ENCODE results near the gene TCEAL5. TPM values are rescaled to one million over a fixed set of nuclear protein-coding genes. Genes with fewer than 3 reads are reported as not detected.

TCEAL5 gene
- total RNA-seq, 4 donors from 2014 or later = 0.64 TPM; not detected in 3

GRCh38 chrX:103304705-103305104 is 28.2 kb upstream of the TCEAL5 start:
- DNase-seq = no peak
- in situ Hi-C loops (cut with MboI; ENCODE audit: low pct_ligation_motif_present in 1 of 4, low pct_unique_long_range_greater_than_20kb in 1 of 4, low sequenced_read_pairs in 3 of 4) (no loop called here), intact Hi-C loops (cut with DNase I; ENCODE audit: low total_unique reads) (no loop called here)
- Histone ChIP-seq H3K27me3 (no peaks in the 10 kb centered on the region), H3K27ac (no peak overlapping the region), H3K9me3 (no peaks in the 10 kb centered on the region), H3K4me1 (no peaks in the 10 kb centered on the region), H3K4me3 (no peak overlapping the region), H3K36me3 (no peaks in the 10 kb centered on the region)
- TF ChIP-seq CTCF (IDR thresholded peaks at IDR 0.05) (no peak), POLR2A (IDR thresholded peaks at IDR 0.05) (no peak), EP300 (IDR thresholded peaks at IDR 0.05; ENCODE audit: low read depth) (no peak), POLR2AphosphoS5 (IDR thresholded peaks at IDR 0.05) (no peak)

GRCh38 chrX:103293118-103293517 is 16.6 kb upstream of the TCEAL5 start:
- no peak overlapping the region for H3K4me3 ChIP-seq
- intact Hi-C loops (cut with DNase I; ENCODE audit: low total_unique reads) = no loop called here
- TF ChIP-seq CTCF (IDR thresholded peaks at IDR 0.05) (no peak), POLR2AphosphoS5 (IDR thresholded peaks at IDR 0.05) (no peak), POLR2A (IDR thresholded peaks at IDR 0.05) (no peak), EP300 (IDR thresholded peaks at IDR 0.05; ENCODE audit: low read depth) (no peak)
- no peaks in the 10 kb centered on the region for H3K27me3 ChIP-seq
- no peaks in the 10 kb centered on the region for H3K4me1 ChIP-seq
- in situ Hi-C loops (cut with MboI; ENCODE audit: low pct_ligation_motif_present in 1 of 4, low pct_unique_long_range_greater_than_20kb in 1 of 4, low sequenced_read_pairs in 3 of 4) = no loop called here
- 73% methylated on average over 2 of the region's 2 CpGs; no CpG with 5 or more reads in 1 of the 2 donors for WGBS, 2 donors (ENCODE audit: low coverage in 1 of 2)
- no peak overlapping the region for H3K27ac ChIP-seq
- H3K9me3 ChIP-seq = no peaks in the 10 kb centered on the region
- no peaks in the 10 kb centered on the region for H3K36me3 ChIP-seq
- no peak for DNase-seq

GRCh38 chrX:103279624-103280023 is 3.1 kb upstream of the TCEAL5 start:
- Histone ChIP-seq H3K9me3 (no peaks in the 10 kb centered on the region), H3K27ac (no peak overlapping the region), H3K36me3 (no peaks in the 10 kb centered on the region), H3K4me3 (no peak overlapping the region), H3K27me3 (peaks cover 2% of the 10 kb centered on the region), H3K4me1 (no peaks in the 10 kb centered on the region)
- in situ Hi-C loops (cut with MboI; ENCODE audit: low pct_ligation_motif_present in 1 of 4, low pct_unique_long_range_greater_than_20kb in 1 of 4, low sequenced_read_pairs in 3 of 4) (no loop called here), intact Hi-C loops (cut with DNase I; ENCODE audit: low total_unique reads) (no loop called here)
- DNase-seq = no peak
- 80 to 100% methylated on average over 1 of the region's 1 CpG for WGBS, 2 donors (ENCODE audit: low coverage in 1 of 2)
- TF ChIP-seq POLR2AphosphoS5 (IDR thresholded peaks at IDR 0.05) (no peak), CTCF (IDR thresholded peaks at IDR 0.05) (no peak), EP300 (IDR thresholded peaks at IDR 0.05; ENCODE audit: low read depth) (no peak), POLR2A (IDR thresholded peaks at IDR 0.05) (no peak)

GRCh38 chrX:103275947-103276567 is 493 bp downstream of the TCEAL5 start:
- peaks cover 2% of the 10 kb centered on the region for H3K27me3 ChIP-seq
- DNase-seq = no peak
- 48 to 60% methylated on average over 3 to 23 of the region's 23 CpGs for WGBS, 2 donors (ENCODE audit: low coverage in 1 of 2)
- H3K27ac ChIP-seq = no peak overlapping the region
- in situ Hi-C loops (cut with MboI; ENCODE audit: low pct_ligation_motif_present in 1 of 4, low pct_unique_long_range_greater_than_20kb in 1 of 4, low sequenced_read_pairs in 3 of 4) = no loop called here
- no peaks in the 10 kb centered on the region for H3K4me1 ChIP-seq
- no peaks in the 10 kb centered on the region for H3K9me3 ChIP-seq
- TF ChIP-seq POLR2A (IDR thresholded peaks at IDR 0.05) (no peak), POLR2AphosphoS5 (IDR thresholded peaks at IDR 0.05) (no peak), EP300 (IDR thresholded peaks at IDR 0.05; ENCODE audit: low read depth) (no peak), CTCF (IDR thresholded peaks at IDR 0.05) (no peak)
- H3K36me3 ChIP-seq = no peaks in the 10 kb centered on the region
- H3K4me3 ChIP-seq = no peak overlapping the region
- intact Hi-C loops (cut with DNase I; ENCODE audit: low total_unique reads) = no loop called here

Data from transverse colon (tissue), 4 donors.